Measurements from ENCODE around the gene SH3TC2.

SH3TC2 gene

GRCh38 chr5:149060325-149060724 is 2.5 kb downstream of the SH3TC2 start:
- H3K79me2 ChIP-seq (ENCODE audit: insufficient read depth, low read depth) = no peaks in the 10 kb centered on the region

GRCh38 chr5:149056616-149057165 is 6.2 kb downstream of the SH3TC2 start:
- no peak overlapping the region for H3K4me2 ChIP-seq
- no peaks in the 10 kb centered on the region for H4K20me1 ChIP-seq (ENCODE audit: insufficient read depth)
- H3K36me3 ChIP-seq (ENCODE audit: insufficient read depth) = no peaks in the 10 kb centered on the region
- H2AFZ ChIP-seq (ENCODE audit: low read depth) = no peak overlapping the region
- no peaks in the 10 kb centered on the region for H3K4me1 ChIP-seq (ENCODE audit: low read depth, poor library complexity, severe bottlenecking)
- H3K27ac ChIP-seq = no peak overlapping the region
- no peak for TF ChIP-seq CTCF (conservative IDR thresholded peaks at IDR 0.05; ENCODE audit: low read depth, low read length)
- H3K9ac ChIP-seq = no peak overlapping the region
- H3K4me3 ChIP-seq (IDR thresholded peaks at IDR 0.05; ENCODE audit: insufficient read depth, low read depth, low read length) = no peak overlapping the region
- H3K79me2 ChIP-seq (ENCODE audit: insufficient read depth, low read depth) = no peaks in the 10 kb centered on the region
- no peaks in the 10 kb centered on the region for H3K27me3 ChIP-seq (ENCODE audit: insufficient read depth, low read depth)

More at GRCh38 chr5:149060325-149060724, 2.5 kb downstream of the SH3TC2 start:
- Histone ChIP-seq H4K20me1 (ENCODE audit: insufficient read depth) (no peaks in the 10 kb centered on the region), H3K4me3 (IDR thresholded peaks at IDR 0.05; ENCODE audit: insufficient read depth, low read depth, low read length) (no peak overlapping the region), H3K4me1 (ENCODE audit: low read depth, poor library complexity, severe bottlenecking) (no peaks in the 10 kb centered on the region), H3K4me2 (no peak overlapping the region), H3K27me3 (ENCODE audit: insufficient read depth, low read depth) (no peaks in the 10 kb centered on the region), H3K36me3 (ENCODE audit: insufficient read depth) (no peaks in the 10 kb centered on the region), H3K9ac (no peak overlapping the region), H3K27ac (no peak overlapping the region), H2AFZ (ENCODE audit: low read depth) (no peak overlapping the region)
- no peak for TF ChIP-seq CTCF (conservative IDR thresholded peaks at IDR 0.05; ENCODE audit: low read depth, low read length)

GRCh38 chr5:149054416-149054815 is 8.4 kb downstream of the SH3TC2 start:
- Histone ChIP-seq H4K20me1 (ENCODE audit: insufficient read depth) (no peaks in the 10 kb centered on the region), H3K27ac (no peak overlapping the region), H3K4me3 (IDR thresholded peaks at IDR 0.05; ENCODE audit: insufficient read depth, low read depth, low read length) (no peak overlapping the region), H2AFZ (ENCODE audit: low read depth) (no peak overlapping the region), H3K9ac (no peak overlapping the region), H3K4me2 (no peak overlapping the region), H3K27me3 (ENCODE audit: insufficient read depth, low read depth) (no peaks in the 10 kb centered on the region), H3K4me1 (ENCODE audit: low read depth, poor library complexity, severe bottlenecking) (no peaks in the 10 kb centered on the region), H3K79me2 (ENCODE audit: insufficient read depth, low read depth) (no peaks in the 10 kb centered on the region), H3K36me3 (ENCODE audit: insufficient read depth) (no peaks in the 10 kb centered on the region)
- TF ChIP-seq CTCF (conservative IDR thresholded peaks at IDR 0.05; ENCODE audit: low read depth, low read length) = no peak

GRCh38 chr5:149053072-149053695 is 9.7 kb downstream of the SH3TC2 start:
- TF ChIP-seq CTCF (conservative IDR thresholded peaks at IDR 0.05; ENCODE audit: low read depth, low read length) = no peak
- Histone ChIP-seq H3K27me3 (ENCODE audit: insufficient read depth, low read depth) (no peaks in the 10 kb centered on the region), H3K9ac (no peak overlapping the region), H3K4me2 (no peak overlapping the region), H3K4me3 (IDR thresholded peaks at IDR 0.05; ENCODE audit: insufficient read depth, low read depth, low read length) (no peak overlapping the region), H3K4me1 (ENCODE audit: low read depth, poor library complexity, severe bottlenecking) (no peaks in the 10 kb centered on the region), H3K79me2 (ENCODE audit: insufficient read depth, low read depth) (no peaks in the 10 kb centered on the region), H3K36me3 (ENCODE audit: insufficient read depth) (no peaks in the 10 kb centered on the region), H2AFZ (ENCODE audit: low read depth) (no peak overlapping the region), H3K27ac (no peak overlapping the region), H4K20me1 (ENCODE audit: insufficient read depth) (no peaks in the 10 kb centered on the region)

All from KMS-11 (cell line).